CMK (cell line): ENCODE results near the gene C4BPB.

Experiments
- DNase-seq: peaks from one replicate; pipeline ENCODE4 v3.0.0-alpha.2; 2010; ENCODE audit warnings: low read depth

Gene C4BPB

GRCh38 chr1:207084701-207085180 is 3.9 kb upstream of the C4BPB start:
- peak; percentile 74 for DNase-seq

GRCh38 chr1:207085887-207086286 is 2.8 kb upstream of the C4BPB start:
- DNase-seq, result no peak

- DNase-seq, result no peak
Observed at GRCh38 chr1:207088161-207088560, 499 bp upstream of the C4BPB start.

- DNase-seq, result no peak
Observed at GRCh38 chr1:207089627-207090355, 1.1 kb downstream of the C4BPB start.

DNA sequence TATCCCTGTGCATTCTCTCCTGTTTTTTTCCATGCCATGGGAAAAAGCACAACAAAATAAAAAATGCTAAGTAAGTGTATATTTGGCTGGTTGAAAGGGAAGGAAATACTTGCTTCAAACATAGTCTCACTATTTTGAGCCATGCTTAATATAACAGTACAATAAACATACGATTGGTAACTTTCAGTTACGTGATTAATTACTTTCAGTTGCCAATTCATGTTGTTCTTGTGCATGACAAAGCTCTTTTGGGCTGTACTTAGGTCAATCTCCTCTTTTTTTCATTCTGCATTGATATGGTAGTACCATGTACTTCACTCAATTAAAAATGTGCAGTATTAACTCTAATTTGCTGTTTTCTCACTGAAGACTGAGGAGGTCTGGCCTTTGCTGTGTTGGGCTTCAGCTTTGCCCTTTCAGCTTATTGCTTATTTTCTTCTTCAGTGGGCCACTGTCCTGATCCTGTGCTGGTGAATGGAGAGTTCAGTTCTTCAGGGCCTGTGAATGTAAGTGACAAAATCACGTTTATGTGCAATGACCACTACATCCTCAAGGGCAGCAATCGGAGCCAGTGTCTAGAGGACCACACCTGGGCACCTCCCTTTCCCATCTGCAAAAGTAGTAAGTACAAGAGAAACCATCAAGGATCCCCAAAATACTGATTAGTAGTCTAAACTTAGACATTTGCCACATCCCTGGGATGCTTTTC is 2.7 kb downstream of the C4BPB start:
- DNase-seq, result no peak

DNA sequence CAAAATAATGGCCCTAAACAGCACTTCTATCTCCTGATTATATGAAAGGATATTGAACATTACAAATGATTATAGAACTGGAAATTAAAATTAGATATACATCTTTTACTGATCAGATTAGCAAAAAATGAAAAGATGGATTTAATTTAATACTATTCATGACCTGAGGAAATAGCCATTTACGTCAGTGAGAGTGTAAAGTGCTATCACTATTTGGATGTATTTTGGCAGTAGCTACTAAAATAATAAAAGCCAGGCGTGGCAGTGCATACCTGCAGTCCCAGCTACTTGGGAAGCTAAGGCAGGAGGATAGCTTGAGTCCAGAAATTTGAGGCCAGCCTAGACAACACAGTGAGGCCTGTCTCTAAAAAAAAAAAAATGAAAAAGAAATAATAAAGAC is 5.3 kb downstream of the C4BPB start:
- no peak for DNase-seq

- no peak for DNase-seq
Observed at GRCh38 chr1:207097871-207098324, 9.2 kb downstream of the C4BPB start.

DNA sequence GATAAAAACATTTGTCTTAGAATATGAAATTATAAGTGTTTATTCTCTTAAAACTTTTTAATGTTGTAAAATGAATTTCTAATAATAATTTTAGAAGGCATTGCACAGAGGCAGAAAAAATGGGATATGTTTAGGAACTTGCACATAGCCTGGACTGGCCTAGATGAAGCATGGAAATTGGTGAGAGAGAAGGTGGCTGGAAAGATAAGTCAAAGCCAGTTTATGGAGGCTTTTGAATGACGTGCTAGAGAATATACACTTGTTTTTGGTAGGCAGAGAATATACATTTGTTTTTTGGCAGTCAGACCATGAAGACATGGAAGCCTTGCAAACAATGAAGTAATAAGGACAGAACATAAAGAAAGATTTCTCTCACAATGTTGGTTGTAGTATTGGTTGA is 13.1 kb downstream of the C4BPB start:
- no peak for DNase-seq

GRCh38 chr1:207102146-207102545 is 13.5 kb downstream of the C4BPB start:
- no peak for DNase-seq

DNA sequence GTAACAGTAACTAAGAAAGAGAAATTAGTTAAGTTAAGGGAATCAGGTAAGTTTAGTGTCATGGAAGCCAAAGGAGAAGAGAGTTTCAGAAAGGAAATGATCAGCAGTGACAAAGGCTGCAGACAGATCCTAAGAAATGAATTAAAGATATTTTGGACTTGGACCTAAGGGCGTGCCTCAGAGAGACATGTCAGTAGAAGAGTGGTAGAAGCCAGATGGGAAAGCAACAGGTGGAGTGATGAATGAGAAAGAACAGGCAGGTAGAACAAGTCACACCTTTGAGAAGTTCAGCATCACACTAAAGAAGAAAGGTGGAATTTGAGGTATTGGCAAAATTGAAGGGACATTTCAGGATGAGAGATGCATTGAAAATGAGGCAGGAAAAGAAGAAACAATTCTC is 14.0 kb downstream of the C4BPB start:
- no peak for DNase-seq

DNA sequence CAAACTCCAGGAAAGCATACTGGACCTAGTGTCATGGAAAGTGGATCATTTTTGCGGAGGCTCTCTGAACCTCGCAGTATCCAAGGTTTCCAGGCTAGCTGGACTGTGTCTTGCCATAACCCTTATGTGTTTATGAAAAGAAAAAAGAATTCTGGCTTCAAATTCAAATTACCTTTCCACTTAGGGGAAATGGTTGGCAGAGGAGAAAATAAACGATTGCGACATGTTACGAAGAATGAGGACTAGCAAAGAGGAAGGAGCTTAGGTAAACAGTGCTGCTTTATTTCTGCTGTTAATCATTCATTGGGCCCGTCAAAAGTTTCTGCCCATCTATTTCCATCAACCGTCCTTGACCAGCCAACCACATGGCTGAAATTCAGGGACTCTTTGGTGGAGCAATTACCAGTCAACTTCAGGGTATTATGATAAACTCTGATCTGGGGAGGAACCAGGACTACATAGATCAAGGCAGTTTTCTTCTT is 15.3 kb downstream of the C4BPB start, which contains the start of gene C4BPA:
Gene C4BPA (plus strand): TSS at position 342 of the 482 bp plus-strand sequence. CDS start 8,793 bp downstream, outside the sequence.
- DNase-seq, result no peak

GRCh38 chr1:207109004-207109403 is 20.3 kb downstream of the C4BPB start:
- DNase-seq, result no peak

DNA sequence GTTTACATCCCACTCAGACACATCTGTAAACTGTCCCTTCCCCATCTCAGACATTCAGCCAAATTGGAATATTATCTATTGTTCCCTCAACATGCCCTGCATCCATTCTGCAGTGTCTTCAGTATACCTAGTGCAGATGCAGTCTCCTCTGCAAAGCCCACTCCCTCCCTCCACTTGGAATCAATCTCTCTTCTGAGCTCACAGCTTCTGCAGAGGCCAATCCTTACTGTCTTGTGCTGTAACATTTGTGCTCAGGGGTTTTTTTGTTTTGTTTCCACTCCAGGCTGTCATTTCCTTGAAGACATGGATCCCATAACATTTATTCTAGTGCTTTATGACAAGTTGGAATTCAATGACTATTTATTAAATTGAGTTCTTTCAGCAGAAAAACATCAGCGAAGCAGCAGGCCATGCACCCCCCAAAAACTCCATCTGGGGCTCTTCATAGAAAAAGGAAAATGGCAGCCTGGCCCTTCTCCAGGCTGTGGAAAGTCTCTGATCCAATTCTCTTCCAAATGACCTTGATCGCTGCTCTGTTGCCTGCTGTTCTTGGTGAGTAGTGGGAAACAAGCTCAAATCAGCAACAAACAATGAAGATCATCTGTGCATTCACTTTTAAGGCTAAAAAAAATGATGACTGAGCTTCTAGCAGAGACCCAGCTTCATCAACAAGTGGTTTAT is 24.1 kb downstream of the C4BPB start:
- no peak for DNase-seq

DNA sequence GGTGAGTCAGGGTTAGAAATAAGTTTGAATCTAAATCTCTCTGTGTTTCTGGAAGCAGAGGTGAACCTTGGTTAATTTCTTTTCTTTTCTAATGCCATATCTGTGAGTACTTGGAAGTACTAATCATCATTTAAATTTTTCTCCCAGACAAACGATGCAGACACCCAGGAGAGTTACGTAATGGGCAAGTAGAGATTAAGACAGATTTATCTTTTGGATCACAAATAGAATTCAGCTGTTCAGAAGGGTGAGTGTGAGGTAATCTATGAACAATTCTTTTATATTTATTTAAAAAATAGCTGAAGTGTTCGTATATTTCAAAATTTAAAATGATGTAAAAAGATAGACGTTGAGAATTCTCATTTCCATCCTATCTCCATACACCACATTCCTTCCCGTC is 26.6 kb downstream of the C4BPB start:
- no peak for DNase-seq

GRCh38 chr1:207124389-207124788 is 35.7 kb downstream of the C4BPB start:
- no peak for DNase-seq

- DNase-seq, result no peak
Observed at GRCh38 chr1:207128336-207128921, 39.8 kb downstream of the C4BPB start.

DNA sequence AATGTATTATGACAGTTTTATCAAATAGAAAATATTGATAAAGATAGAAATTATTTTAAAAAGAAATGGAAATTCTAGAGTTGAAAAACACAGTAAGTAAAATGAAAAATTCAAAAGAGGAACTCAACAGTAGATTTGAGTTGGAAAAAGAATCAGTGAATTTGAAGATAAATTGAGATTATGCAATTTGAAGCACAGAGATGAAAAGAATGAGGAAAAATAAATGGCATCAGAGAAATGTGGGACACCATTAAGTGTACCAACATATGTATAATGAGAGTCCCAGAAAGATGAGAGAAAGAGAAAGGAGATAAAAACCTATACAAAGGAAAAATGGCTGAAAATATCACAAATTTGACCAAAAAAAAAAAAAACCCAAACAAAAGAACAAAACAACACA is 40.4 kb downstream of the C4BPB start:
- no peak for DNase-seq

DNA sequence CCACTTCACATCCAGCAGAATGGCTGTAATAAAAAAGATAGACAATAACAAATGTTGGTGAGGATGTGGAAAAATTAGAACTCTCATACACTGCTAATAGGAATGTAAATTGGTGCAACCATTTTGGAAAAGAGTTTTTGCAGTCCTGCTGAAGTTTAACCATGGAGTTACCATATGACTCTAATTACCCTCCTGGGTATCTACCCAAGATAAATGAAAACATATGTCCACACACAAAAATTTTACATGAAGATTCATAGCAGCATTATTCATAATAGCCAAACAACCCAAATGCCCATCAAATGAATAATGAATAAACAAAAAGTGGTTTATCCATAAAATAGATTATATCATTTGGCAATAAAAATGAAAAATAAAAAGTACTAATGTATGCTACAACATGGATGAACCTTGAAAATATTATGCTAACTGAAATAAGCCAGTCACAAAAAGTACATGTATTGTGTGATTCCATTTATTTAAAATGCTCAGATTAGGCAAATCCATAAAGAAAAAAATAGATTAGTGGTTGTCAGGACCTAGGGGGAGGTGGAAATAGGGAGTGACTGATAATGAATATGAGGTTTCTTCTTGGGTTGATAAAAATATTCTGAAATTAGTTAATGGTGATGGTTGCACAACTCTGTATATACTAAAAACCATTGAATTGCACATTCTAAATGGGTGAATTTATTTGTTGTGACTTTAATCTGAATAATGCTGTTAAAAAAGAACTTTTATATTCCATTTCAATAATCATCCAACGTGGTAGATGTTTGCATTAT is 41.8 kb downstream of the C4BPB start:
- DNase-seq, result no peak

DNA sequence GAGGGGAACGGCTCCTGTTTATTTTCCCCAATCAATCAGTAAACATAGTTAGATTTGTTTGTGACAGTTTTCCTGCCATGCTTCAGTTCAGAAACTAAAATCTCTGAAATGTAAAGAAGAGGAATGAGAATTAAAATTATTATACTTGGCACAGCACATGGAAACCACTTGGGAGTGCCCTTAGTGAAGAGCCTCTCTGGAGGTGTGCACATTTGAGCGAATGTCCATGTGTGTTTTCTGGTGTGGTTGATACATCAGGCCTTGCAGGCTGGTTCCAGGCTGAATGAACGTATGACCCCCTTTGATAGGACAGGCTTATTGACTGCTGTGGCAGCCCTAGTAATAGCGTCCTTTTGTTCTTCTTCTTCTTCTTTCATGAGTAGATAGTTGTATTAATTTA is 42.5 kb downstream of the C4BPB start:
- no peak for DNase-seq

GRCh38 chr1:207134581-207134980 is 45.9 kb downstream of the C4BPB start:
- DNase-seq, result no peak

GRCh38 chr1:207139616-207140015 is 51.0 kb downstream of the C4BPB start:
- DNase-seq, result no peak
